ENCODE results near the gene SYNE2.

Gene SYNE2

GRCh38 chr14:63972323-63972932, 119.6 kb downstream of the SYNE2 start:
- H3K27me3 ChIP-seq (ENCODE audit: low read length): no peaks in the 10 kb centered on the region
- no peaks in the 10 kb centered on the region for H3K9me2 ChIP-seq (replicated peaks; ENCODE audit: insufficient read depth, low read length)
- H3K9me3 ChIP-seq (ENCODE audit: insufficient read depth, low read length): no peaks in the 10 kb centered on the region
- H3K4me2 ChIP-seq (ENCODE audit: low read depth, low read length, poor library complexity, severe bottlenecking): no peak overlapping the region
- TF ChIP-seq CTCF (IDR thresholded peaks at IDR 0.05; ENCODE audit: insufficient read depth, low read length, poor library complexity, severe bottlenecking) (no peak), EZH2phosphoT487 (conservative IDR thresholded peaks at IDR 0.05; ENCODE audit: low read length) (no peak)
- H3K79me2 ChIP-seq (ENCODE audit: insufficient read depth, low read length): no peaks in the 10 kb centered on the region
- no peaks in the 10 kb centered on the region for H4K20me1 ChIP-seq (ENCODE audit: low read depth, low read length)
- H3K27ac ChIP-seq (ENCODE audit: low read depth, low read length): no peak overlapping the region
- H3K36me3 ChIP-seq (ENCODE audit: low read length): peaks cover 26% of the 10 kb centered on the region
- no peak overlapping the region for H3K4me3 ChIP-seq (ENCODE audit: insufficient read depth, low read length, poor library complexity, severe bottlenecking)
- H3F3A ChIP-seq (ENCODE audit: insufficient read depth): no peaks in the 10 kb centered on the region
- H3K9ac ChIP-seq (ENCODE audit: low read length): no peak overlapping the region
- no peak overlapping the region for H2AFZ ChIP-seq (ENCODE audit: low read depth, low read length, severe bottlenecking)

- Histone ChIP-seq H2AFZ (ENCODE audit: low read depth, low read length, severe bottlenecking) (no peak overlapping the region), H3K79me2 (ENCODE audit: insufficient read depth, low read length) (no peaks in the 10 kb centered on the region), H3F3A (ENCODE audit: insufficient read depth) (no peaks in the 10 kb centered on the region), H3K9ac (ENCODE audit: low read length) (no peak overlapping the region), H3K27me3 (ENCODE audit: low read length) (no peaks in the 10 kb centered on the region), H3K36me3 (ENCODE audit: low read length) (peaks cover 33% of the 10 kb centered on the region), H3K4me2 (ENCODE audit: low read depth, low read length, poor library complexity, severe bottlenecking) (no peak overlapping the region), H3K9me3 (ENCODE audit: insufficient read depth, low read length) (no peaks in the 10 kb centered on the region), H3K27ac (ENCODE audit: low read depth, low read length) (no peak overlapping the region), H4K20me1 (ENCODE audit: low read depth, low read length) (no peaks in the 10 kb centered on the region), H3K4me3 (ENCODE audit: insufficient read depth, low read length, poor library complexity, severe bottlenecking) (no peak overlapping the region), H3K9me2 (replicated peaks; ENCODE audit: insufficient read depth, low read length) (no peaks in the 10 kb centered on the region)
- TF ChIP-seq CTCF (IDR thresholded peaks at IDR 0.05; ENCODE audit: insufficient read depth, low read length, poor library complexity, severe bottlenecking) (no peak), EZH2phosphoT487 (conservative IDR thresholded peaks at IDR 0.05; ENCODE audit: low read length) (no peak)
Measured at GRCh38 chr14:63974176-63974575, 121.4 kb downstream of the SYNE2 start.

- no peaks in the 10 kb centered on the region for H4K20me1 ChIP-seq (ENCODE audit: low read depth, low read length)
- H3K9me3 ChIP-seq (ENCODE audit: insufficient read depth, low read length): no peaks in the 10 kb centered on the region
- H3K36me3 ChIP-seq (ENCODE audit: low read length): peaks cover 77% of the 10 kb centered on the region
- H3K79me2 ChIP-seq (ENCODE audit: insufficient read depth, low read length): no peaks in the 10 kb centered on the region
- H3K27me3 ChIP-seq (ENCODE audit: low read length): no peaks in the 10 kb centered on the region
- H3K9me2 ChIP-seq (replicated peaks; ENCODE audit: insufficient read depth, low read length): no peaks in the 10 kb centered on the region
- H3K9ac ChIP-seq (ENCODE audit: low read length): no peak overlapping the region
- no peak overlapping the region for H3K4me3 ChIP-seq (ENCODE audit: insufficient read depth, low read length, poor library complexity, severe bottlenecking)
- H2AFZ ChIP-seq (ENCODE audit: low read depth, low read length, severe bottlenecking): no peak overlapping the region
- TF ChIP-seq CTCF (IDR thresholded peaks at IDR 0.05; ENCODE audit: insufficient read depth, low read length, poor library complexity, severe bottlenecking) (no peak), EZH2phosphoT487 (conservative IDR thresholded peaks at IDR 0.05; ENCODE audit: low read length) (no peak)
- H3K4me2 ChIP-seq (ENCODE audit: low read depth, low read length, poor library complexity, severe bottlenecking): no peak overlapping the region
- no peak overlapping the region; the same call in 1 of the 2 replicates for H3K27ac ChIP-seq (ENCODE audit: low read depth, low read length)
- 0 out of 2 replicates have a peak, but pooled peaks cover 3% of the 10 kb centered on the region for H3F3A ChIP-seq (ENCODE audit: insufficient read depth)
Measured at GRCh38 chr14:63981569-63981968, 128.8 kb downstream of the SYNE2 start.

Measured in SU-DHL-6 (cell line).